ENCODE measurements around the gene DDA1.
"Not testable (repeated sequence)": the region's sequence is repeated elsewhere in the genome, so short reads cannot be mapped to it uniquely, and the experiment has no call there.

The DDA1 gene

GRCh38 chr19:17268754-17269153, 40.6 kb upstream of the DDA1 start:
- DNase-seq (no peak), ATAC-seq (ENCODE audit: insufficient read depth, low read depth) (no peak)
- H3K79me2 ChIP-seq (ENCODE audit: insufficient read depth, low read length) = peaks cover 21% of the 10 kb centered on the region
- no peaks in the 10 kb centered on the region for H3K9me3 ChIP-seq (ENCODE audit: insufficient read depth, low read length, severe bottlenecking)
- no peaks in the 10 kb centered on the region for H3K27me3 ChIP-seq (ENCODE audit: insufficient read depth, low read length, poor library complexity)
- peak overlapping the region; percentile 95 for H3K4me2 ChIP-seq (ENCODE audit: insufficient read depth, low read length)
- H3K27ac ChIP-seq (ENCODE audit: low read length) = 0 out of 2 replicates have a peak overlapping the region, but pooled peaks have one; percentile 34
- H4K20me1 ChIP-seq (ENCODE audit: insufficient read depth, low read length) = no peaks in the 10 kb centered on the region; the same call in 1 of the 2 replicates
- peak overlapping the region in 1 of 2 experiments; percentile 75; a peak in 2 of 4 replicates for H3K4me3 ChIP-seq (ENCODE audit: low read depth in 1 of 2, low read length in 2 of 2)
- peak overlapping the region; percentile 68 for H3K9ac ChIP-seq (ENCODE audit: low read depth, low read length)
- peaks cover 18% of the 10 kb centered on the region for H3K4me1 ChIP-seq (ENCODE audit: insufficient read depth, low read length)
- H3K36me3 ChIP-seq (ENCODE audit: insufficient read depth, low read length) = peaks cover 33% of the 10 kb centered on the region
- TF ChIP-seq CTCF (IDR thresholded peaks at IDR 0.05; ENCODE audit: borderline replicate concordance, extremely low read depth, low read length, poor library complexity, severe bottlenecking) (no peak), EZH2 (IDR thresholded peaks at IDR 0.05; ENCODE audit: borderline replicate concordance, low read depth, low read length, severe bottlenecking) (no peak)
- no peak overlapping the region for H2AFZ ChIP-seq (ENCODE audit: low read depth, low read length)

GRCh38 chr19:17274892-17275291, 34.5 kb upstream of the DDA1 start:
- not testable (repeated sequence) for ATAC-seq (ENCODE audit: insufficient read depth, low read depth); H3K27ac ChIP-seq (ENCODE audit: low read length)

DNA sequence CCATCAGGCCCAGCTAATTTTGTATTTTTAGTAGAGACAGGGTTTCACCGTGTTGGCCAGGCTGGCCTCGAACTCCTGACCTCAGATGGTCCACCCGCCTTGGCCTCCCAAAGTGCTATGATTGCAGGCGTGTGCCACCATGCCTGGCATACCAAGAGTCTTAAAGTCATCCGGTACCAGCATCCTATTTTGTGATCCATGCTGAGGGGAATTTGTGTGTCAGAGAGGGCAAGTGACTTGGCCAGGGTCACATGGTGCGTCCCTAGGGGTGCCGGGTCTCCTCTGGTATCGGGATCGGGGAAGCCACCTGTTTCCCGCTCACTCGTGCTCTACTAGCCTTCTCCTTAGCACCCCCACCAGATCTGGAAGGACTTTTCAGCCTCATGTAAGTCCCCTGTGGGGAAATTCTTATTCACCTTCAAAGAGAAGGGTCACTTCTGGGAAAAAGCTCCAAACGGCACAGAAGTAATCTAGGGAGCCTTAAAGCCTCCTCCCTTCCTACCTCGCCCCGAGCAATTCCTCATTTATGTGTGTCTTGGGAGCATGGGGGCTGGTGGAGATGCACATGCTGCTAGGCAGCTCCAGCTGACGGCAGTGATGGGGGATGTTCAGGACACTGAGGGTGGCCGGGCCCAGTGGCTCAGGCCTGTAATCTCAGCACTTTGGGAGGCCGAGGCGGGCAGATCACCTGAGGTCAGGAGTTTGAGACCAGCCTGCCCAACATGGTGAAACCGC, 33.8 kb upstream of the DDA1 start:
- H3K9me3 ChIP-seq (ENCODE audit: insufficient read depth, low read length, severe bottlenecking) = no peaks in the 10 kb centered on the region
- H2AFZ ChIP-seq (ENCODE audit: low read depth, low read length) = no peak overlapping the region
- no peak overlapping the region for H3K4me2 ChIP-seq (ENCODE audit: insufficient read depth, low read length)
- H3K79me2 ChIP-seq (ENCODE audit: insufficient read depth, low read length) = peaks cover 3% of the 10 kb centered on the region; the same call in 1 of the 2 replicates
- H4K20me1 ChIP-seq (ENCODE audit: insufficient read depth, low read length) = peaks cover 4% of the 10 kb centered on the region; the same call in 1 of the 2 replicates
- no peak overlapping the region for H3K9ac ChIP-seq (ENCODE audit: low read depth, low read length)
- H3K4me1 ChIP-seq (ENCODE audit: insufficient read depth, low read length) = no peaks in the 10 kb centered on the region
- ATAC-seq (ENCODE audit: insufficient read depth, low read depth) = no peak
- H3K27ac ChIP-seq (ENCODE audit: low read length) = no peak overlapping the region
- peaks cover 63% of the 10 kb centered on the region for H3K36me3 ChIP-seq (ENCODE audit: insufficient read depth, low read length)
- H3K4me3 ChIP-seq (ENCODE audit: low read depth in 1 of 2, low read length in 2 of 2) = no peak overlapping the region
- no peak for DNase-seq
- TF ChIP-seq EZH2 (IDR thresholded peaks at IDR 0.05; ENCODE audit: borderline replicate concordance, low read depth, low read length, severe bottlenecking) (no peak), CTCF (IDR thresholded peaks at IDR 0.05; ENCODE audit: borderline replicate concordance, extremely low read depth, low read length, poor library complexity, severe bottlenecking) (no peak)
- no peaks in the 10 kb centered on the region for H3K27me3 ChIP-seq (ENCODE audit: insufficient read depth, low read length, poor library complexity)

More at GRCh38 chr19:17274892-17275291, 34.5 kb upstream of the DDA1 start:
- not testable (repeated sequence) for H4K20me1 ChIP-seq (ENCODE audit: insufficient read depth, low read length); H3K27me3 ChIP-seq (ENCODE audit: insufficient read depth, low read length, poor library complexity); H3K4me2 ChIP-seq (ENCODE audit: insufficient read depth, low read length); H3K9ac ChIP-seq (ENCODE audit: low read depth, low read length); H3K4me3 ChIP-seq (ENCODE audit: low read depth in 1 of 2, low read length in 2 of 2); H3K9me3 ChIP-seq (ENCODE audit: insufficient read depth, low read length, severe bottlenecking); DNase-seq; H3K4me1 ChIP-seq (ENCODE audit: insufficient read depth, low read length); H2AFZ ChIP-seq (ENCODE audit: low read depth, low read length); H3K79me2 ChIP-seq (ENCODE audit: insufficient read depth, low read length)
- peaks cover 69% of the 10 kb centered on the region for H3K36me3 ChIP-seq (ENCODE audit: insufficient read depth, low read length)

- no peak for TF ChIP-seq EZH2 (IDR thresholded peaks at IDR 0.05; ENCODE audit: borderline replicate concordance, low read depth, low read length, severe bottlenecking)
- TF ChIP-seq CTCF (IDR thresholded peaks at IDR 0.05; ENCODE audit: borderline replicate concordance, extremely low read depth, low read length, poor library complexity, severe bottlenecking) = no peak
- H3K27me3 ChIP-seq (ENCODE audit: insufficient read depth, low read length, poor library complexity) = no peaks in the 10 kb centered on the region
- ATAC-seq (ENCODE audit: insufficient read depth, low read depth) = no peak
- no peak overlapping the region for H3K4me3 ChIP-seq (ENCODE audit: low read depth in 1 of 2, low read length in 2 of 2)
- no peak overlapping the region for H3K9ac ChIP-seq (ENCODE audit: low read depth, low read length)
- no peak overlapping the region for H2AFZ ChIP-seq (ENCODE audit: low read depth, low read length)
- H4K20me1 ChIP-seq (ENCODE audit: insufficient read depth, low read length) = peaks cover 7% of the 10 kb centered on the region; the same call in 1 of the 2 replicates
- H3K4me1 ChIP-seq (ENCODE audit: insufficient read depth, low read length) = no peaks in the 10 kb centered on the region
- no peaks in the 10 kb centered on the region for H3K9me3 ChIP-seq (ENCODE audit: insufficient read depth, low read length, severe bottlenecking)
- H3K79me2 ChIP-seq (ENCODE audit: insufficient read depth, low read length) = no peaks in the 10 kb centered on the region
- no peak overlapping the region for H3K4me2 ChIP-seq (ENCODE audit: insufficient read depth, low read length)
- DNase-seq = no peak
- peaks cover 37% of the 10 kb centered on the region for H3K36me3 ChIP-seq (ENCODE audit: insufficient read depth, low read length)
- H3K27ac ChIP-seq (ENCODE audit: low read length) = no peak overlapping the region
These were observed 29.9 kb upstream of the DDA1 start for GRCh38 chr19:17279436-17279835.
